Measurements from ENCODE around the gene CCT3.

- TF ChIP-seq REST (IDR thresholded peaks at IDR 0.05; ENCODE audit: unreplicated experiment) (no peak), ETS1 (IDR thresholded peaks at IDR 0.05) (no peak), ZNF331 (CRISPR knock-in tag; IDR thresholded peaks at IDR 0.05; ENCODE audit: low read depth) (no peak), CTCF (conservative IDR thresholded peaks at IDR 0.05; ENCODE audit: low read depth in 2 of 2) (peak; percentile 62 to 89), CREB1 (CRISPR knock-in tag; IDR thresholded peaks at IDR 0.05; ENCODE audit: low read depth) (no peak), EZH2 (IDR thresholded peaks at IDR 0.05; ENCODE audit: low read depth, unreplicated experiment) (no peak), EZH2phosphoT487 (IDR thresholded peaks at IDR 0.05; ENCODE audit: unreplicated experiment) (no peak), POLR2AphosphoS5 (IDR thresholded peaks at IDR 0.05; ENCODE audit: low read depth) (no peak)
These were observed 21.9 kb upstream of the CCT3 start for GRCh38 chr1:156359973-156360372.

All from GM23338 (cell line).